SHP77 treated with DMSO at 0.1 percent for 48 hours (cell line): ENCODE measurements around the gene FGGY.
"Not testable (repeated sequence)": the region's sequence is repeated elsewhere in the genome, so short reads cannot be mapped to it uniquely, and the experiment has no call there.

ENCODE experiments used
- DNase-seq: peaks from one replicate; lab custom pipeline; 2025; lab: John Stamatoyannopoulos, UW

Gene FGGY

DNA sequence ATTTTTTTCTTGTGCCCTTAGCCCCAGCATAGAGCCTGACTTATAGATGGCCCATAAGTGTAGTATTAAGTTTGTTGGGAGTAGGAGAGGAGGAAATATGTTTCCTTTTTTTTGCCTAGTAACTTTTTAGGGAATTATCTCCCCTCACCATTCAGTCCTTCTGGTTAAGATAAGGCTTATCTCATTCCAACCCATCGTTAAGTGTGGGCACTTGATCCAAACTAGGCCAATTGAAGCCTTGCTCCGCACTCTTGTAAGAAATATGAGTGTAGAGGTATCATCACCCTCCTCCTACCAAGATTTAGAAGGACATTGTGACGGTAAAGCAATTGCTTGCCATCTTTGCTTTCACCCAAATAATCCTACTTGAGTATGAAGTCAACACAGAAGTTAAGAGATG lies 8.8 kb upstream of the FGGY start:
- DNase-seq = no peak

DNA sequence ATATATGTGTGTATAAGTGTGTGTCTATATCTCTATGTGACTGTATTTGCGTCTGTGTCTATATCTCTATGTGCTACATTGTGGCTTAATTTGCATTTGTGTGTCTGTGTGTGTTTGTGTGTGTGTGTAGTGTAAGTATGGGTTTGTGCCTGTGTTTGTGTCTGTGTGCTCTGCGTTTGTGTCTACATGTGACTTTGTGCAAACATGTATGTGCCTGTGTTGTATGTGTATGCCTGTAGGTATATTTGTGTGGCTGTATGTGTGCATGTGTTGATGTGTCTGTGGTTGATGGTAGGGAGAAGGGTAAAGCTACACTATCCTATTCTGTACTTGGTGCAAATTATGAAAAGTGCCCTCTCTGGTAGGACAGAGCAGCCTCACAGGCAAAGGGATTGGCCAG lies 7.3 kb upstream of the FGGY start:
- no peak for DNase-seq

DNA sequence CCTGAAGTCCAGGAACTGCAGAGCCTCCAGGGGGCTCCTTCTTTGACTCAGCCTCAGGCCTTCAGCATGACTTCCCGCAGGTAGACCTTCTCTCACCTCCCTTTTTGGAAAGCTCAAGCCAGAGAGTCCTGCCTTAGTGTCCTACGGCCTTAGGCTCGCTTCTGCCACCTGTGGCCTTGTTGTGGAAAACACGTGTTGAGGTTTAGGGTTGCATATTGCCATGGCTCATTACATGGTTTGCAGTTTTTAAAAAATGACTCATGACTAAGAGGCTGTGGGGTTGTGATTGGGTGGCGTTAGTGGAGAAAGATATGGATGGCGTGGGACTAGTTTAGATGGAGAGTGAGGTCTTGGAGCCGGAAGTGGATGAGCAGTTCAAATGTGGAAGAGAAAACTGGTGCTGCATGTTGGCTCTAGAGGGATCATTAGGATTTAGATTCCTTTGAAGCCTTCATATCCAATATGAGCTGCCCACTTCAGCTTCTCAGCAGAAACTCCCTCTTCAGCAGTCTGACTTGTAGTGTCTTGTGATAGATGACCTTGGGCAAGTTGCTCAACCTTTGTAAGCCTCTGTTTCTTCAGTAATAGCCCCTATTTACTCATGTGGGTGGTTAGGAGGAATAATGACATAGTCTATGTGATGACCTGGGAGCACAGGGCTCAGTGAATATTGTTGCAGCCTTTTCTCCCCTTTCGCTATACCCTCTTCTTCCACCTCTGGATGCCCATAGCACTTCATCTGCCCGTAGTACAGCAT lies 6.5 kb upstream of the FGGY start:
- DNase-seq = peak; percentile 33

DNA sequence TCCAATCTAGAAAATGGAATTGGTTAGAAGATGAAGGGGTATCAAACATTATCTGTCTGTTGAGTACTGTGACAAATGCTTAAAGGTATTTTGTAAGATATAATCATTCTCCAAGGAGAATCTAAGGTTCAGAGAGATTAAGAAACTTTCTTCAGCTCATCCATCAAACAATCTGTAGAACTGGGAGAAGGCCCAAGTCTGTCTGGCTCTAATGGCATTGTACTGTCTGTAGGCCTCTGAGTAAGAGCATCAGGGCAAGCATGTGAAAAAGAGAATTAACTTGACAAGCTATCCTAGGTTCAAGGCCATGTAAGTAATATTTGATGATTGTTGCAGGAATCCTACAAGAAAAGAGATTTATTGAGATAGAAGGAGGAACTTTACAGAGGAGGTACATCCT lies 5.3 kb upstream of the FGGY start:
- no peak for DNase-seq

DNA sequence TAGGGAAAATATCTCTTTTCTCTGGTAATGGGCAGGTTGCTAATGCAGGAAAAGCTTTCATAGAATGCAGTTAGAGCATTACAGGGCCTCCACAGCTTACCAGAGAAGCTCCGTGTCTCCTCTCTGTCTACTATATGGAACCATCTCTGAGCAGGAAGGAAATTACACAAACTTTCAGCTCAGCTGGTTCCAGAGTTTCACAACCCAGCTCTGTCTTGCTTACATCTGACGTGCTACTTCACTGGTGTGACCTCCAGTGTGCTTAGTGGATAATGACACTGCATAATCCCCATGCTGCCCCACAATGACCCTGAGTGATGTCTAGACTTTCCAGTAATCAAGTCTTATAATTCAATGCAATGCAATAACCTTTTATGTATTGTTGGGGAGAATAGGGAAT lies 4.3 kb upstream of the FGGY start:
- no peak for DNase-seq

DNA sequence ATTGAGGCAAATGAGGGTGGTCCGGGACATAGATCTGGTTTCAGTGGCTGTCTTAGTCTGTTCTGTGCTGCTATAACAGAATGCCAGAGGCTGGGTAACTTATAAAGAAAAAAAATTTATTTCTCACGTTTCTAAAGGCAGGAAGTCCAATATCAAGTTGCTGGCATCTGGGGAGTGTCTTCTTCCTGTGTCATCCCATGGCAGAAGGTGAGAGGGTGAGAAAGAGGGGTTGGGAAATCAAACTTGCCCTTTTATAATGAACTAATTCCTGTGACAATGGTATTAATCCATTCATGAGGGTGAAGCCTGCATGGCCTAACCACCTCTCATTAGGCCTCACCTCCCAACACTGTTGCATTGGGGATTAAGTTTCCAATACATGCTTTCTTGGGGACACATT lies 3.7 kb upstream of the FGGY start:
- no peak for DNase-seq

DNA sequence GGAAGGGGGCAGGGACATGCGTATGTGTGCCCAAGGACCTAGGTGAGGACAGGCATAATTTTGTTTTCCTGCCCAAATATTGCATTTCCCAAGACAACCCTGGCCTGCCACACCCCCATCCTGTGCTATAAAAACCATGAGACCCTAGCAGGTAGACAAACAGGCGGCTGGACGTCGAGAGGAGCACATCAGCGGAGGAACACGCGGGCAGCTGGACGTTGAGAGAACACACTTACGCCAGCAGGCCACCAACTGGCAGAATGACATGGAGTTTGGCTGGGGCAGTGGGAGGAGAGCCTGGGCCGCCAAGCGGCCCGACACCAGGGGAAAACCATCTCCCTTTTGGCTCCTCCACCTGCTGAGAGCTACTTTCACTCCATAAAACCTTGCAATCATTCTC lies 3.0 kb upstream of the FGGY start:
- DNase-seq = no peak

DNA sequence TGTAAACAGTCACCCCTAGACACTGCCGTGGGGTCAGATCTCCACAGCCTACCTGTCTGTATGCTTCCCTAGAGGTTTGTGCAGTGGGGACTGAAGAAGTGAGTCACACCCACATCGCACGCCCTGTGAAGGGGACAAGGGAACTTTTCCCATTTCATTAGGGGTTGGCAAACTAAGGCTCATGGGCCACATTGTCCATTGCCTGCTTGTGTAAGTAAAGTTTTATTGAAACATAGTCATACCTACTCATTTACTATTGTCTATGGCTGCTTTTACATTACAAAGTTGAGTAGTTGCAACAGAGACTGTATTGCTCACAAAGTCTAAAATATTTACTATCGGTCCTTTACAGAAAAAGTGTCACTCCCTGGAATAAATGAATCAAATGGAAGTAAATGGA lies 2.5 kb upstream of the FGGY start:
- DNase-seq = no peak

DNA sequence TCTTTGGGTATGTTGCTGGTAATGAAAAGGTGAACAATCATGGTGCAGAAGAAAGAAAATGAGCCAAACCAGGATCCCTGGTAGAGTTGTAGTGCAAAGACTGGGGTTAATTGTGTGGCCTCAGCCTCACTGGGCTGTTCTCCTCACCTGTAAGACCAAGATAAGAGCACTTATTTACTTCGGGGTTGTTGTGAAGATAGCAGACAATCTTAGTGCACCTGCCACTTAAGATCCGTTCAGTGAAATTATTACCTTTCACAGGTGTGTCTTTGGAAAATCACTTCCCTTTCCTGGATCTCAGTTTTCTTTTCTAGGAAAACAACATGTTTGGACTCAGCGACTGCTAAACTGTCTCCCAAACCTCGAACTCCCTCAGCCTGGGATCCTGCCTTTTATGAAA lies 1.3 kb upstream of the FGGY start:
- no peak for DNase-seq

DNA sequence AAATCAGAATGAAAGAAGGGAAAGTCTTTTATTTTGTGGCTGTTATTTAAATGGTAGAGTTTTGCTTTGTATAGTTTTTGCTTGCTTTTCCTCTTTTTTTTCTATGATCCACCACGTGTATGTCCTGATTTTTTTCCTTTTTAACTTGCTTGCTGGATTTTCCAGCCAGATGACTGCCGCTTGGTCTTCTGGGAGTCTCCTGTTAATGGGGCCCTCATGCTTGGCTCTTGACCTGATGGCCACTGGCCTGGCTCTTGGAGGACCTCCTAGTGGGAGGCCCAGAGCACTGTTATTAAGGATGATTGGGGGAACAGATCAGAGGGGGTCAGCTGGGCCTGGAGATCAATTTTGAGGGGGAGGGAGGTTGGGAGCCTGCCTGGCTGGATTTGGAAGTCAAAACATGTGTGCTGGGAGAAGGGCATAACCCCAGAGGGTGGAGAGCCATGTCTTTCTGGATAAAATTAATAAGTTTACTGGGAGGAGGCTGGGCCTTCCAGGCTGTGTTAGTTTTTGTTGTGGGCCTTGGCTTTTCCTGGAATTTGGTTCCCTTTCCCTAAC lies 1.2 kb downstream of the FGGY start:
- no peak for DNase-seq

DNA sequence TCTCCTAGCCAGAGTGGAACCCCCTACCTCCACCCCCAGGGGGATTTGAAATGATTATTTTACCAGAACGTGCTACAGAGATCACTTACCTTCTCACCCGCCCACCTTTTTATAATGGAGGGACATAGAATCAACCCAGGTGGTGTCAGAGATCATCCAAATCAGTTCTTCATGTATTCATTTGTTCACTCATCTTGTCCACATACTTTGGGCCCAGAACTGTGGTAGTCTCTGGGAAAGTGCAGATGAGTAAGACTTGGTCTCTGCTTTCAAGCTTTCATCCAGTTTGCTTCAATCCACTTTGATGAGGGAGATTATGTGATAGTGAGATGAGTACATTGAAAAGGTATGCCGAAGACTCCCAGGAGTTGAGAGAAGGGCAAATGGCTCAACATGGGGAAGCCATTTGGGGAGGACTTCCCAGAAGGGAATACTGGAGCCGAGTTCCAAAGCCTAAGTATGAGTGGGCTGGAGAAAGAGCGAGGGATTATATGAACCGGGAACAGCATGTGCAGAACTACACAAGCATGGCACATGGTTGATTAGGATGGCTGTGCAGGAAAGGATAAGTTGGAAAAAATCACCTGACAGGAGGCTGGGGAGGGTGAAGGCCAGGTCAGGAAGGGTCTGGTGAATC lies 1.9 kb downstream of the FGGY start:
- no peak for DNase-seq

DNA sequence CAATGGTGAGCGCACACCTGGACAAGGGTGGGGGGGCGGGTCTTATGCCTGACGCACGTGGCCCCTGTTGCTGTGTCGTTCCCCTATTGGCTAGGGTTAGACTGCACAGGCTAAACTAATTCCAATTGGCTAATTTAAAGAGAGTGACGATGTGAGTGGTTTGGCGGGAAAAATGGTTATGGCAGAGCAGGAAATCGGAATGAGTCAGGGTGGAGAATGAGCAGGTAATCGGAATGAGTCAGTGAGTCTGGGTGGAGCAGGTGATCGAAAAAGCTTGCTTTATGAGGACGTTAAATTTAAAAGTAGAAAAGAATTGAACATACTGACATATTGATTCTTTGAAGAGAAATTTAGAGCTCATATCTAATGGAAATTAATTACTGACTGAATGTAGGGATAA lies 2.8 kb downstream of the FGGY start:
- not testable (repeated sequence) for DNase-seq

DNA sequence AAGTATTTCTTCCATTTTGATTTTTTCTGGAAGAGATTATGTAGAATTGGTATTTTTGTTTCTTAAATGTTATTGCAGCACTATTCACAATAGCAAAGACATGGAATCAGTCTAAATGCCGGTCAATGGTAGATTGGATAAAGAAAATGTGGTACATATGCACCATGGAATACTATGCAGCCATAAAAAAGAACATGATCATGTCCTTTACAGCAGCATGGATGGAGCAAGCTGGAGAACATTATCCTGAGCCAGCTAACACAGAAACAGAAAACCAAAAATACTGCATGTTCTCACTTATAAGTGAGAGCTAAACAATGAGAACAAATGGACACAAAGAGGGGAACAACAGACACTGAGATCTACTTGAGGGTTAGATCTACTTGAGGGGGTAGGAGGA lies 5.4 kb downstream of the FGGY start:
- DNase-seq = no peak

DNA sequence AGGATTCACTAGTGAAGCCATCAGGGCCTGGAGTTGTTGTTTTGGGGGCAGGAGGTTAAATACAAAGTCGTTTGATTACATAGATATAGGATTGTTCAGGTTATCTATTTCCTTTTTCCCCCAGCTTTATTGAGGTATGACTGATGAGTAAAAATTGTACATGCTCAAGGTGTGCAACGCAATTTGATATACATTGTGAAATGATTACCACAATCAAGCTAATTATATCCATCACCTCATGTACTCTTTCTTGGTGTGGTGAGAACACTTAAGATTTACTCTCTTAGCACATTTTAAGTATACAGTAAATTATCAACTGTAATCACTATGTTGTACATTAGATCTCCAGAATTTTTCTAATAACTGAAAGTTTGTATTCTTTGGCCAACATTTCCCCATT lies 6.0 kb downstream of the FGGY start:
- no peak for DNase-seq

DNA sequence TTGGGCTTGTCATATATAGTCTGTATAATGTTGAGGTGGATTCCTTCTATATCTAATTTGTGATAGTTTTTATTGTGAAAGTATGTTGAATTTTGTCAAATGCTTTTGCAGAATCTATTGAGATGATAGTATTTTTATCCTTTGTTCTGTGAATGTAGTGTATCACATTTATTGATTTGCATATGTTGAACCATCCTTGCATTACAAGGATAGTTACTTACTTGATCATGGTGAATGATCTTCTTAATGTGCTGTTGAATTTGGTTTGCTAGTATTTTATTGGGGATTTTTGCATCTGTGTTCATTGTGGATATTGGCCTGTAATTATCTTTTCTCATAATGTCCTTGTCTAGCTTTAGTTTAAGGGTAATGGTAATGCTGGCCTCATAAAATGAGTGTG lies 8.3 kb downstream of the FGGY start:
- no peak for DNase-seq

DNA sequence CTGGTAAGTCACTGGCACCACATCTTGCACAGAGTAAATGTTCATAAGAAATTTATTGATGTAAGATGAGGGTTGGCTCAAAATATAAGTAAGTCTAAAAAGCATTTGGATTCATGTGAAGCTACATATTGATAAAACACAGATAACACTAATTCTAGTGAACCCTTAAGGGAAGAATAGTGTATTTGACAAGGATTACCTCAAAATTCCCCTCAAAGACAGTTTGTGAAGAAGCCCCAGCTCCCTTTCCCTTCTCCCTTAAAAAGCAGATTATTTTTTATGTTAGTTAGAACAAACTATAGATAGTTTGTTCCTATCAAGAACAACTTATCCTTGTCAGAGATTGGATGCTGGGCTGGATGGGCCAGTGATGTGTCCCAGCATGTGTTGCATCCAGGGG lies 10.7 kb downstream of the FGGY start:
- no peak for DNase-seq

DNA sequence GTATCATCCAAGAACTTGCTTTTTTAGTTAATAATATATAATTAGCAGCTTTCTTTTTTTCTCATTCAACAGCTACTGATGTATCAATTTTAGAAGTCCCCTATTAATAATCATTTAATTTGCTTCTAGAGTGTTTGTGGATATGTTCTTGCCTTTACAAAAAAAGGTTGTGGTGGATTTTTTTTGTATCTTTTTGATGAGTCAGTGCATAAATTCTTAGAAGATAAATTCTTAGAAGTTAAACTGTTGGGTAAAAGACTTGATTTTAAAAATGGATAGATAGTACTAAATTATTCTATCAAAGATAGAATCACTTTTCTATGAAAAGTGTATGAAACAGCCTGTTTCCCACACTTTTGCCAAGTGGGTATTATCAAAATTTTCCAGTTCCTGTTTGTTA lies 11.9 kb downstream of the FGGY start:
- no peak for DNase-seq

DNA sequence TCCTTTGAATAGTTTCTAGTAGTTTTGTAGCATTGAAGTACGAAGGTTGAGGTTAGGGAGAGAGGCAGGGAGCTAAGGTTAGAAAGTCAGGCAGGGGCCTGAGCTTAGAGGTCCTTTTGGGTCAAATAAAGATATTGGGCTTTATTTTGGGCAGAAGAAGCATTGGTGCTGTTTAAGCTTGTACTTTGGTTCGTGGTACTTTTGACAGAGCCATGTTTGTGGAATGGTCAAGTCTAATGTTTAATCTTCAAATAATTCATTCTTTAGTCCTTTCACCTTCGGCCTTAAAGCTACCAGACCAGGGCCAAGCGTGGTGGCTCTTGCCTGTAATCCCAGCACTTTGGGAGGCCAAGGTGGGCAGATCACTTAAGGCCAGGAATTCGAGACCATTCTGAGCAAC lies 12.5 kb downstream of the FGGY start:
- DNase-seq = no peak

DNA sequence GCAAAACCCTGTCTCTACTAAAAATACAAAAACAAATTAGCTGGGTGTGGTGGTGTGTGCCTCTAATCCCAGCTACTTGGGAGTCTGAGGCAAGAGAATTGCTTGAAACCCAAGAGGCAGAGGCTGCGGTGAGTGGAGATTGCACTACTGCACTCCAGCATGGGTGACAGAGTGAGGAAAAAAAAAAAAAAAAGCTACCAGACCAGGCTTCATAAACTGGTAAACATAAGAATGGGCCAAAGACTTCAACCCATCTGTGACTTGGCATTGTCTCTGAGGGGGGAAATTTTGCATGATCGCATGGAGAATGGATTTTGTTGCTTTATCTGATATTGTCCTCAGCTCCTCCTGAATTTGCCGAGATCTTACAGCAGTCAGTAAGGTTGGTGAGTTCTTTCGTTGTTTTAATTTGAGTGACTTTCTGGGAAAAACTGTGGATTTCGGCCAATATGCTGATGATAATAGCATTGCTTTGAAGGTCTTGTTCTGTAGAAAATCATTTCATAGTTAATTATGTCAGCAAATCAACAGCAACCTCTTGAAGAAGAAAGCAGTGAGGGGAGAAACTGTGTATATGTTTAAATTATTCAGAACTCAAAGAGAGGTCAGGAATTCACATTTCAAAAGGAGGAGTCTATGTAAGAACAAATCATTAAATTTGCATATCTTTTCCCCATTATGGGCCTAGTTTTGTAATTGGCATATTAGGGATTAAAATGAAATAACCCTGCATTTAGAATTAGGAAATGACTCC lies 13.1 kb downstream of the FGGY start:
- DNase-seq = no peak

DNA sequence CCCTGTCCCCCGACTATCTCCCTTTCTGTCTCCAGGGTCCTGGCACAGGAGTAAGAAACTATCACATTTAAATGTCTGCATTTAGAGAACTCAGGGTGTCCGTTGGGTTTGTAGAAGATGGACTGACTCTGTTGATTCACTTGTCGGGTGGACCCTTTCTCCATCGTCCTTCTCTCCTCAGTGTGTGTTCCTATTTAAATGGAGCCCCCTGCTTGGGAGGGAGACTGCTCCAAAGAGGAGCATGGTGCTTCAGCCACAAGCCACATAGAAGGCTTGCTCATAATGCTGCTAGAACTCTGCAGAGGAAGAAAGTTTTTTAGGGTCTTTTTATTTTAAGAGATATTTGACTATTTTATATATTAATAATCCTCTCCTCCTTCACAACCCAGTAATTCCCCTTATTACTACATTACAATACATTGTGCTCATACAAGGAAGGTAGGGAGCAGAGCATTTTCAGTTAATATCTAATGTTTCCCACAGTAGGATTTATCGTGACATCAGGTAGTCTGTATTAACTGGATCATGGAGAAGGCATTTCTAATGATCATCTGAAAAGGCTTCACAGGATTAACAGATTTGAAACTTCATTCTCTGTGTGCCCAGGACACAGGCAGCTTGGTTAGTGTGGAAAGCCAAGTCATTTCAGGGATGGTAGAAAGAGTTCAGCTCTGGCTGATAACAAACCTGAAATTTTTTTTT lies 13.8 kb downstream of the FGGY start:
- no peak for DNase-seq

DNA sequence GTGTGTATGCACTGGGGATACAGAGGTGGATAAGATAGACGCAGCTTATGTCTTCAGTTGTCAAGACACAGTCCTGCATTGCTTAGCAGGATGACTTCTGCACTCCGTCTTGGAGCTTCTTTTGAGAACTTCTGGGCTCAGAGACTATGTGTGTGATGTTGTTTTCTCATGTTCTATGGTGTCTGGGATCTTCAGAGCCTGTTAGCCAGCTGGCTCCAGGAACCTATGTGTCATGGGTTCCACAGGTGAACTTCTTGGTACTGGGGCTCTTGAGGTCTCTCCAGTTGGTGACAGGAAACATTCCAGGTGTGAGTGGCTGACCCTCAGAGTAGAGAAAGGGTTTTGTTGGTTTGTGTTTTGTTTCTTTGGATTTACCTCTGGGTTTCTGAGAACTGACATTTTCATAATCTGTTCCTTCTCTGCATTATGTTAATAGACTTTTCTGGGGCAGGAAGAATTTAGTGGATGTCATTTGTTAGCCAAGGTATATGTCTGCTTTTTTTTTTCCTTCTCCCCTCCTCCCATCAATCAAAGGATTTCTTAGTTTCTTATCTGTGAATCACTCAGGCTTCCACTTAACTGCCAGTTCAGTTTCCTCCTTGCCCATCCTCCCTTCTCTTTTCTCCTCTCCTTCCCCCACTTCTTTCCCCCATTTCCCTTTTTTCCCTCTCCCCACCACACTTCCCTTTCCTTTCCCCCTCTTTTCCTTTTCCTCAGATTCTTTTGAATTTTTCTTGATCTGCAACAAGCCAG lies 18.1 kb downstream of the FGGY start:
- no peak for DNase-seq
